ENCODE results near the gene MAPK1.
"Not testable (repeated sequence)": the region's sequence is repeated elsewhere in the genome, so short reads cannot be mapped to it uniquely, and the experiment has no call there.

- not testable (repeated sequence) for TF ChIP-seq CTCF (IDR thresholded peaks at IDR 0.05; ENCODE audit: low read length); EZH2phosphoT487 (IDR thresholded peaks at IDR 0.05; ENCODE audit: low read length); EZH2 (optimal IDR thresholded peaks at IDR 0.05; ENCODE audit: low read depth, low read length)
Measured at GRCh38 chr22:21787565-21787964, 79.9 kb downstream of the MAPK1 start.

All from MM.1S (cell line).